HG03460 (cell line): Measurements from ENCODE around the gene RMDN2.

Source experiments
- ATAC-seq: cut with Tn5 transposase; IDR thresholded peaks from one replicate; pipeline ENCODE4 v1.9.1; 2021; ENCODE audit not compliant: unreplicated experiment

The RMDN2 gene, protein sequence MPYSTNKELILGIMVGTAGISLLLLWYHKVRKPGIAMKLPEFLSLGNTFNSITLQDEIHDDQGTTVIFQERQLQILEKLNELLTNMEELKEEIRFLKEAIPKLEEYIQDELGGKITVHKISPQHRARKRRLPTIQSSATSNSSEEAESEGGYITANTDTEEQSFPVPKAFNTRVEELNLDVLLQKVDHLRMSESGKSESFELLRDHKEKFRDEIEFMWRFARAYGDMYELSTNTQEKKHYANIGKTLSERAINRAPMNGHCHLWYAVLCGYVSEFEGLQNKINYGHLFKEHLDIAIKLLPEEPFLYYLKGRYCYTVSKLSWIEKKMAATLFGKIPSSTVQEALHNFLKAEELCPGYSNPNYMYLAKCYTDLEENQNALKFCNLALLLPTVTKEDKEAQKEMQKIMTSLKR

GRCh38 chr2:37925063-37925897, at the start of gene RMDN2:
TSS of gene RMDN2 (plus strand) at chr2:37925287. CDS start at chr2:37929278, 3,991 bp downstream.
- peak; percentile 88 for ATAC-seq

GRCh38 chr2:37875403-37875906, 49.6 kb upstream of the RMDN2 start:
- no peak for ATAC-seq

DNA sequence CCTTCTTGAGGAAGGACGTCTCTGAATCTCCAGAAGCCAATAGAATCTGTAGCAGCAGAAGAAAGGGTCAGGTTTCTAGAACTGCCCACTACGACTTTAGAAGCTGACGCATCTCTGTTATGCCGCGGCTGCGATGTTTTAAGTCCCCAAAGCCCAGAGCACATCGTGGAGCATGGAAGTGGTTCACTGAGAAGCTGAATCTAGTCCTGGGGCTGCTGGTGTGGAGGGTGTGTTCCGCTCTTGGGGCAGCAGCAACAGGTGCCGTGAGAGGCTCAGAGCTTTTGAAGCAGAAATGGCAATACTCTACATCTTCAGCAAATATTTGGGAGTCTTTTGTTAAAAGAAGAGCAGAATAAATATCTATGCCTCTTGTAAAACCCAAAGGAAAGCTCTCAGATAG, 48.9 kb upstream of the RMDN2 start:
- ATAC-seq, result no peak

- ATAC-seq, result no peak
Observed at GRCh38 chr2:37877457-37878315, 47.4 kb upstream of the RMDN2 start.

- ATAC-seq, result no peak
Observed at GRCh38 chr2:37878536-37878935, 46.6 kb upstream of the RMDN2 start.

- ATAC-seq, result no peak
Observed at GRCh38 chr2:37880551-37880950, 44.5 kb upstream of the RMDN2 start.

DNA sequence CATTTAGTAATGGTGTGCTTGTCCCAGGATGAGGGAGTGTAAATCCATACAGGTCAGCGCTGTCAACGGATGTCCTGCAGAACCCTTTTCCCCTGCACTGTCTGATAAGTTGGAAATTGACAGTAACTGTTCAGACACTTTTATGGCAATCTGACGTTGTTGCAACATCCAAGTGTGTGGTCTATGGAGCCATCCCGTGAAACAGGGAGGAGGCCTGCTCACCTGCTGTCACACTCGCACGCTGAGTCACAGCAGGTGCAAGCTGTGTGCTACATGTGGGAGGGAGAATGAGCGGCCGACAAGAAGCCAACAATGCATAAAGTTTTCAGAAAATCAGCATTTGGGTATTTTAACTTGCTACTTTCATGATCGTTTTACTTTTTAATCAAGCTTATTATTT, 43.7 kb upstream of the RMDN2 start:
- no peak for ATAC-seq

GRCh38 chr2:37882036-37882435, 43.1 kb upstream of the RMDN2 start:
- ATAC-seq, result no peak

- no peak for ATAC-seq
Observed at GRCh38 chr2:37883518-37883917, 41.6 kb upstream of the RMDN2 start.

DNA sequence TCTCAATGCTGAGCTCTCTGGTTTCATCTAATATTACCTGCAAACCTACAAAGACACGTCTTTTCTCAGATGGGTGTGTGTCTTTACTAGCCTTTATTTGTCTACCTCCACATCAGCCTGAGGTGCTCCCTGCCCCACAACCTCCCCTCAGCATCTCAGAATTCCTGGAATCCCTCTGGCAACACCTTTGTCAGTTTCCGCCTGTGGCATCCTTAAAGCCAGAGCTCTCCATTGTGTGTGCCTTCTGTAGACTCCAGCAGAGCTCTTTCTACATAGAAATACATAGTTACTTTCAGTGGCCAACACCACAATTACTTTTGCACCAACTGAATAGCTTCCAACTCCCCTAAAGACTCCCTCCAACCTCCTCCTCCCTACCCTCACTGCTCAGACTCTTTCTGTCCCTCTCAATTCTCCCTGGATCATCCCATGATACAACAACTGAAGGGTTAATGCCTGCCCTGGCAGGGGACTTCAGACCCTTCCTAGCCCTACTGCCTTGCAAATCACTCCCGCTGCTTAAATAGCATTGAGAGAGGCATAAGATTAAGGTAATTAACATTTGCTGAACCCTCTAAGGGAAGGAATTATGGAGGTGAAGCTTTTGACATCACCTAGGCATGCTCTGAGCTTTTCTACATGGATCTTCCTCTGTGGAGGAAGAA, 39.6 kb upstream of the RMDN2 start:
- no peak for ATAC-seq

DNA sequence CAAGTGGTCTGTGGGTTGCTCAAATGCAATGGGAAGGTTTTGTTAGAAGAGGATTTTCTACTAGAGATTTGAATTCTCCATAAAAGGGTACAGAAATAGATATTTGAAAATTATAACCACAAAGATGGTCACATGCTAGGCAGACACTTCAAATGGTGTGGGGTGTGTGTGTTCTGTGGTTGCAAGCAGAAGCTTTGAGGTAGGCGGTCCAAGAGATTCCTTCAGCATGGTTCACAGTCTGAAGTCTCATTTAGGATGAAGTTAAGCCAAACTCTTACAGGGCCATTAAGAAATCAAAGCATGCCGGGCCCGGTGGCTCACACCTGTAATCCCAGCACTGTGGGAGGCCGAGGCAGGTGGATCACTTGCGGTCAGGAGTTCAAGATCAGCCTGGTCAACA, 38.3 kb upstream of the RMDN2 start:
- no peak for ATAC-seq

- ATAC-seq, result no peak
Observed at GRCh38 chr2:37887286-37887685, 37.8 kb upstream of the RMDN2 start.

DNA sequence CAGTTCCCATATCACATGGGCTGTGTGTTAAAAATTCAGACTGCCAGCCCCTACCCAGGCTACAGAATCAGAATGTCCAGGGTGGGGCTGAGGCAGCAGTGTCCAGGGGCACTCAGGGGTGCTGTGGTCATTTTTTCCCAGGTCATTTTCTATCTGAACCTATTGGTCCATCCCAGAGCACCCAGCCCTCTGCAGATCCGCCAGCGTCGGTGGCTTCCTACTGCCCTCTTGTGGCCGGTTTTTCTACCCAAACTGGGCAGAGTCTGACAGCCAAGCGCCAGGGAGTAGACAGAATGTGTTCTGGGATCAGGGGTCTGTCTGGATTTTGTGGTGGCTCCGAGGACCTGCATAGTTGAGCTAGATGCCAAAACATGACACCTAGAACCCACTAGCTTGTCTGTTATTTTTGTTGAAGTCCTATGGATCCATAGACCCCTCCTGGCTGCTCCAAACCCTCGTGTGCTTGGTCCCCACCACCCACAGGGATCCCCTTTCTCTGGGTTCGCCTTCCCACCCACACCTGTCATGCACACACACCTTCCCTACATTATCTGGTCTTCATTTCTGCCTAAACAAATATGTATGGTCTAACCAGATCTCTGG, 34.1 kb upstream of the RMDN2 start:
- no peak for ATAC-seq

DNA sequence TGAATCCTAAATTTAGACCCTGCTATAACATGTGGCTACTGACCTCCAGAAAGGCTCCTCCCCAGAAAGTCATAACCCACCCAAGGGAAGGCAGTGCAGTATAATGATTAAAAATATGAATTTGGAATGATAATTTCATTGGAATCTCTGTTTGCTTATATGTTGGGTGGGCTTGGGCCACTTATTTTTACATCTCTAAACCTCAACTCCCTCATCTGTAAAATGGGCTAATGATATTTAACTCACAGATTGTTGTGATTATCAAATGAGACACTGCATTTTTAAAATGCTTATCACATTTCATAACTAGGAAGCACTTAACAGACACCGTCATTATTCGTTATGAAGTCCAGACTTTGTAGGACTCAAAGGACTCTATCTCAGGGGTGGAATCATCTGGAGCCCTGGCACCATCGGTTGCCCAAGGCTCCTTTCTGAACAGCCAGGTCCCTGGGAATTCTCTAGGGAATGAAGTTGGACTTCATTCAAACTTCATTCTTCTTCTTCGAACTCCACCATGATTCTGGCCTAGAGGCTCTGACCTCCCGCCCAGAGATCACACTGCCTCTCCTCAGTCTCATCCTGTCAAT, 33.1 kb upstream of the RMDN2 start:
- ATAC-seq, result no peak

- ATAC-seq, result peak; percentile 73
Observed at GRCh38 chr2:37892436-37893114, 32.5 kb upstream of the RMDN2 start.

- ATAC-seq, result no peak
Observed at GRCh38 chr2:37893327-37893726, 31.8 kb upstream of the RMDN2 start.

DNA sequence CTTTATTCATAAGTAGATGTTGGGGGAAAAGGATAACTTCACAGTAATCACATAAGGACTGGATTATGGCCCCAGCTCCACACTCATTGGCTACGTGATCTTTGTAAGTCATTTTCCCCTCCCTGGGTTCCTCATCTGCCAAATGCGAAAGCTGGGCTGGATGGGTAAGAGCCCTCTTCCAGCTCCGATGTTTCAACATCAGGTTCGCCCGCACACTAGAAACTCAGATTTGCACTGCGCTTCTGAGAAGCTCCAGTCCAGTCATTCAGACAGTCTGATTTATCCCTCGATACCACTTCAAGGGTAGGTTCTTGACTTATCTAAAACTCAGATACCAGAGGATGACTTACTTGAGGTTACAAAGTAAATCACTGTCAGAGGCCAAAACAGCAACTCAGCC, 31.0 kb upstream of the RMDN2 start:
- no peak for ATAC-seq

DNA sequence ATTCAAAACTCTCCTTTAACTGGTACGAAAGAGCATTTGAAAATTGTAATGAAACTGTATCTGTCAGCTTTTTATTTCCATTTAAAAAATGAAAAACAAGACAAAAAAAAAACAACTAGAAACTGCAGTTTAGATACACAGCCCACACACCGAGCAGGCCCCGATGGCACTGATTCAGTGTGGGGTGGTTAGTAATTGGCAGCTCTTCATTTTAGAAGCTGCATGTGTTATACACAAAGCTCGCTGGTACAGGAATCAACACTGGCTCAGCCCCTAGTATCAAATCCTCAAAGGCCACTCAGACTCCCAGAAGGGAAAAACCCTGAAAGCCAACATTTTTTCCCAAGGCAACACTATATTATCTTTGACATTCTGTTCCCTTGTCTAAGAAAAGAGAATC, 30.5 kb upstream of the RMDN2 start:
- ATAC-seq, result no peak

- no peak for ATAC-seq
Observed at GRCh38 chr2:37895140-37895539, 29.9 kb upstream of the RMDN2 start.
